ENCODE measurements around the gene ANGPTL2.
A peak's percentile ranks its signal among the peaks of the same experiment; 100 is the strongest.

ANGPTL2 gene

DNA sequence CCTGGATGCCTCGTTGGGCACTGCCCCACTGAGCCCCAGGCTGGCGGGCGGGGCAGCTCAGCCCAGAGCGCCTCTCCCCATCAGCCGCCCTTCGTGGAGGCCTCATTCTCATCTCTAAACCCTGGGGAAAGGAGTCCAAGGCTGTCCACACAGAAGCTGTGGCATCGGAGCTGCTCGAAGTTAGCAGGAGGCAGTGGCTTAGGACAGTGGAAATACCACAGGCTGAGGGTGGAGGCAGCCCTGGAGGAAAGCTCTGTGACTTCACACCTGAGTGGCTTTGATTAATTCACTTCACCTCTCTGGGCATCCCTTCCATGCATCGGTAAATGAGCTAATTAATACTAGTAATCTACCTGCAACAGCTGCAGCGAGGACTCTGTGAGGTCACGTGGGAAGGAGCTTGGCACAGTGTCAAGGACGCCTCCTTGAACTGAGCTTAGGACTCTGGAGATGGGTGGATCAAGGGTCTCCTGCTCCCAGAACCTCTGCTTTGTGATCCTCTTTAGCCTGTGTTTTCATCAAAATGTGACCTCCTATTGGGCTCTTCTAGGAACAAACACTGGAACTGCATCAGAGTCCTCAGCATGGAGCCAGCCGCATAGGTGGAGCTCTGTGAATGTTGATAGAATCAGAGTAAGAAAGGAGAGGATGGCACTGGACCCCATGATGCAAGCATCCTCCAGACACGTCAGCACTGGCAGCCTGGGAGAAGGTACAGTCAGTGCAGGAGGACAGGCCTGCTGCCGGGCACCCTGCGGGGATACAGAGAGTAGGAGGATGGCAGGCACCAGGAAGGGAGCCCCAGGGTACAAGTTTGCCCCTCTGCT lies 842 bp upstream of the ANGPTL2 start:
- TF ChIP-seq, protein P1, sequence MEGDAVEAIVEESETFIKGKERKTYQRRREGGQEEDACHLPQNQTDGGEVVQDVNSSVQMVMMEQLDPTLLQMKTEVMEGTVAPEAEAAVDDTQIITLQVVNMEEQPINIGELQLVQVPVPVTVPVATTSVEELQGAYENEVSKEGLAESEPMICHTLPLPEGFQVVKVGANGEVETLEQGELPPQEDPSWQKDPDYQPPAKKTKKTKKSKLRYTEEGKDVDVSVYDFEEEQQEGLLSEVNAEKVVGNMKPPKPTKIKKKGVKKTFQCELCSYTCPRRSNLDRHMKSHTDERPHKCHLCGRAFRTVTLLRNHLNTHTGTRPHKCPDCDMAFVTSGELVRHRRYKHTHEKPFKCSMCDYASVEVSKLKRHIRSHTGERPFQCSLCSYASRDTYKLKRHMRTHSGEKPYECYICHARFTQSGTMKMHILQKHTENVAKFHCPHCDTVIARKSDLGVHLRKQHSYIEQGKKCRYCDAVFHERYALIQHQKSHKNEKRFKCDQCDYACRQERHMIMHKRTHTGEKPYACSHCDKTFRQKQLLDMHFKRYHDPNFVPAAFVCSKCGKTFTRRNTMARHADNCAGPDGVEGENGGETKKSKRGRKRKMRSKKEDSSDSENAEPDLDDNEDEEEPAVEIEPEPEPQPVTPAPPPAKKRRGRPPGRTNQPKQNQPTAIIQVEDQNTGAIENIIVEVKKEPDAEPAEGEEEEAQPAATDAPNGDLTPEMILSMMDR (IDR thresholded peaks at IDR 0.05; ENCODE audit: extremely low read depth, missing control alignments) = no peak
- DNase-seq (ENCODE audit: low spot score) = no peak

DNA sequence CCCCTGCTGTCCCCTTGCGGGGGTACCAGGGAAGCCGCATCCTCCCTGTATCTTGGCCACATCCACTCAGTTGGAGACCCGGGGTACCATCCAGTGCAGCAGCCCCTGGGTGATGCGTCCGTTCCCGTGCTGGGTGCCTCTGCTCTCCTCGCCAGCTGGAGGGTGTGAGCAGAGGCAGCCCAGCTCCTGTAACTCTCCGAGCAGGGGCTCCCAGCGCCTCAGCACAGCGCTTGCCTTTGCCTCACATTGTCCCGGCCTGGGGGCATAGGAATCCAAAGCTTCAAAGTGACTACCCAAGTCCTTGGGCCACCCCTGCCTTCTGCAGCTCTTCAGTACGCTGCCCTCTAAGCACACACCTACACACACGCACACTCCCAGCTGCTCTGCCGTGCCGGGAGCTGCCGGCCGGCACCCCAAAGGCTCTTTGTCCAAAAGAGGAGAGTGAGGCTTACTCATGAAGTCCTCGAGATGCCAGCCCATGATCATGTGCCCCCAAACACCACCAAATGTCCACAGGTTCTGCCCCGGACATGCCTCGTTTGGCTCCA lies 733 bp downstream of the ANGPTL2 start:
- no peak for DNase-seq (ENCODE audit: low spot score)
- TF ChIP-seq, protein P1 (IDR thresholded peaks at IDR 0.05; ENCODE audit: extremely low read depth, missing control alignments) = no peak

DNA sequence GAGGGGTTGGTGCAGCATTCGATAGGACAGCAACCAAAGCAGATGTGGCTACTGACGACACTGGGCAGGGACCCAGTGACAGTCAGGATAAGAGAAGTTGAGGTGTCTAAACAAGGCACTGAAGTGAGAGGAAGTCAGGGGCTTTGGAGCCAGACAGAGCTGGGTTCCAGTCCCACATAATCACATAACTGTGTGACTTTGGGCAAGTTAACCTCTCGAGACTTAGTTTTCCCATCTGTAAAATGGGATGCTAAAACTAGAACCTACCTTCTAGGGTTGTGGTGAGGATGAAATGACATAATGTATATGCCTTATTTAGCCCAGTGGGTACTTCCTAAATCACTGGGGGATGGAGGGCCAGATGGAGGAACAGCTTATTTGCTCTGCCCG lies 3.1 kb downstream of the ANGPTL2 start:
- TF ChIP-seq, protein P1 (IDR thresholded peaks at IDR 0.05; ENCODE audit: extremely low read depth, missing control alignments) = no peak
- DNase-seq (ENCODE audit: low spot score) = no peak

DNA sequence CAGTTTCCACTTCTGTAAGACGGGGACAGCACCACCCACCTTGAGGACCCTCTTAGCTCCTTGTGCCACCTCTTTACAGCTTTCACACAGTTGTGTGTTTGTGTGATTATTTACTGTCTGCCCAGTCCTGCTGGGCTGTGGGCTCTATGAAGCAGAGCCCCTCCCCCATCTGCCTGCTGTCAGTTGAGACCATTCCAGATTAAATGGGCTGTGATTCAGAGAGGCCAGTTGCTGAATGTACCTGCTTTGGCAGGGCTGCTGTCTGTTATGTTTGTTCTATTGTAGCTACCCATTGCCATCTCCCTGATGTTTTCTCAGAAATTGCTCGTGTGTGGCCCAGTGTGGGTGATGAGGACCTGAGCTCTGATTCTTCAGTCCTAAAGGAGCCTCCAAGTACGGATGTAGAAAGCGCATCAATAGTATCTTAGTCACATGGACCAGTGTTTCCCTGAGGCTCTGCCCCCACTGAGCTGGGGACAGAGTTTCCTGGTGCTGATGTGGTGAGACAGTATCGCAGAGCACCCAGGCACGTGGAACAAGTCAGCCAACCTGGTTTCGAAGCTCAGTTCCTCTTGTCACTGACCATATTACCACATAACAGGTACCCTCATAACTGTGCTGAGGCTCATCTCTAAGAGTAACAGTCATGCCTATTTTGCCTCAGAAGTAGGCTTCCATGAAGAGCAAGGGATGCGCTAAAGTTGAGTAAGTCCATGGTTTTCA lies 3.7 kb downstream of the ANGPTL2 start:
- TF ChIP-seq, protein P1 (IDR thresholded peaks at IDR 0.05; ENCODE audit: extremely low read depth, missing control alignments) = no peak
- DNase-seq (ENCODE audit: low spot score) = peak; percentile 60

DNA sequence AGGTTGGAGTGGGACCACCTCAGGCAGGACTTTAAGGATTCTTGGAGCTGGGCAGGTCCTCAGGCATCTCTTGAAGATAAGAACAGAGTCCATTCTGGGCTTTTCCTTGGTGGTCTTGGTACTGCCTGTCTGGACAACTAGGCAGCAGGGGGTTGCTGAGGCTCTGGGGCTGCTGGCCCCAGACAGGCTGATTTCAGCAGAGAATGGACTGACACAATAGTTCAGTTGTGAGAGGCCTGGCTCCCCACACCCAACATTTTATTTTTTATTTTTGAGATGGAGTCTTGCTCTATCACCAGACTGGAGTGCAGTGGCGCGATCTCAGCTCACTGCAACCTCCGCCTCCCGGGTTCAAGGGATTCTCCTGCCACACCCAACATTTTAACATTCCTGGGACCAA lies 4.6 kb downstream of the ANGPTL2 start:
- TF ChIP-seq, protein P1 (IDR thresholded peaks at IDR 0.05; ENCODE audit: extremely low read depth, missing control alignments) = no peak
- DNase-seq (ENCODE audit: low spot score) = no peak

DNA sequence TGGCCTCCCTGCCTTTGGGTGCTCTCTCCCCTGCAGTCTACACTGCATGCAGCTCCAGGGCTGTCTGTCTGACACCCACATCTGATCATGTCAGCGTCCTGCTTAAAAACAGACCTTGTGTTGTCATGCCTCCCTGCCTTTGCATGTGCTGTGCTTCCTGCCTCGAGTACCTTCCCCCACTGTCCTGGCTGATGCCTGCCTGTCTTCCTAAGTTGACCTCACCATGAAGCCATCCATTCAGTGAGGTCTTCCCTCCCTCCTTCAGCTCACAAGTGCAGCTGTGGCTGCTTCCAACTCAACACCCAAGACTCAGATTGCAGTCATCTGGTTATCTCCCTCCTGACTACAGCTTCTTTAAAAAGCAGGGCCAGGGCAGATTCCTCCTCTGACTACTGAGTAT lies 5.5 kb downstream of the ANGPTL2 start:
- DNase-seq (ENCODE audit: low spot score) = peak; percentile 51
- TF ChIP-seq, protein P1 (IDR thresholded peaks at IDR 0.05; ENCODE audit: extremely low read depth, missing control alignments) = no peak
